HG03103 (cell line): Measurements from ENCODE around the gene HAAO.

Experiments used
- ATAC-seq: cut with Tn5 transposase; IDR thresholded peaks from one replicate; pipeline ENCODE4 v1.9.1; 2021; ENCODE audit warnings: low read depth; ENCODE audit not compliant: unreplicated experiment

HAAO gene

GRCh38 chr2:42794271-42795046, 2.1 kb upstream of the HAAO start:
- ATAC-seq = no peak

GRCh38 chr2:42793334-42794270, 1.2 kb upstream of the HAAO start:
- no peak for ATAC-seq

- peak; percentile 22 for ATAC-seq
Measured at GRCh38 chr2:42792087-42792582, 248 bp downstream of the HAAO start.

GRCh38 chr2:42791606-42792005, 777 bp downstream of the HAAO start:
- ATAC-seq = no peak

DNA sequence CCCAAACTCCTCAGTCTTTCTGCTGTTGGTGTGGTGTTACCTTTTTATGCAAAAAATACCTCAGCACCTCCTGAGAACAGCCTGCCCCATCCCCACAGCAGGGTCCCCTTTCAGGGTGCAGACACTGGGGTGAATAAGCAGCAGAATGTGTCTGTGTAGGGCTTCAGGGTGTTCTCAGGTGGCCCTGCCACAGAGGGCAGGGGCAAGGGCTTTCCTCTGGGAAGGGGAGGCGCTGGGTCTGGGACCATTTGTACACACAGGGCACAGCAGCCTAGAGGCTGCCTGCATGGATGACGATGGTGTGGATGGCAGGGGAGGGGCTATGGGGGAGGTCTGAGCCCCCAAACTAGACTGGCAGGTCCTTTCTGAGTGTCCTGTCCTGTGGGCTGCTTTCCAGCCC, 2.6 kb downstream of the HAAO start:
- ATAC-seq = no peak

GRCh38 chr2:42788882-42789281, 3.5 kb downstream of the HAAO start:
- no peak for ATAC-seq

DNA sequence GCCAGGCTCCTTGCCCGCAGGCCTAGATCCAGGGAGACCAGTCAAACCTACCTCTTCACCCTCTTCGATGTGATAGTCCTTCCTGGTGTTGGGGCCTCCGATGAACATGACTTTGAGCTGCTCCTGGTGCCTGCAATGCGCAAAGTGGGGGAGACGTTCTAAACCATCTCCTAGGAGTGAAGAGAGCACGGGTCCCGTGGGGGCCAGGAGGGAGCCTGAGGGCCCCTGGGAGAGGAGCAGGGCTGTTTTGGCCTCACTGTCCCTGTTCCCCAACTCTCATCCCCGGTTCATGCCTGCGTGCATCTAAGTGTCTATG, 3.9 kb downstream of the HAAO start:
- no peak for ATAC-seq

DNA sequence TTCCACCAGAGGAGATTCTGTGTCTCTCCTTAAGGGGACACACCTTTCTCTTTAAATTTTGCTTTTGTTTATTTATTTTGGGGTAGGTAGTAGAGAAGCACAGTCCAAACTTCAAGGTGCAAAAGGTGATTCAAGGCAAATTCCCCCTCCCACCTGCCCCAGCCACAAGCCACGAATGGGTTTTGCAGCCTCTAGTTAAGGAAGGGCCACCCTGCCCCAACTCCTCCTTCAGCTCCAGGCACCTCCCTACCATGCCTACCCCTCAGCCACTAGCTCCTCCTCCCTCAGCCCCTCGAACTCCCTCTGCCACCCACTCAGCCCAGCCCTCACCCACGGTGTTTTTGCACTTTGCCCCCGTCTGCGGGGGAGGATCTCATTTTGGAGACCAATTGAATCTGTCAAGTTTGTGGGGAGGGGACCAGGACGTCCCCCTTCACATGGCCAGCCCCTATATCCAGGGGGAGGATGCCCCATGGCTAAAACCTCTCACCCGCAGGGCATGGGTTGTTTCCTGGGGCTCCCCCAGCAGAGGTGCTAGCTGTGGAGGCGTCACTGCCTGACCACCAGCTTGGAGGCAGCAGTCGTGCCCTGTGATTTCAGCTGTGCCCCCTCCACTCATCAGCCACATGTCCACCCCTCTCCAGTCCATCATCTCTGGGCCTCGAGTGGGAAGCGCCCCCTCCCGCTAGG, 4.5 kb downstream of the HAAO start:
- ATAC-seq = no peak

DNA sequence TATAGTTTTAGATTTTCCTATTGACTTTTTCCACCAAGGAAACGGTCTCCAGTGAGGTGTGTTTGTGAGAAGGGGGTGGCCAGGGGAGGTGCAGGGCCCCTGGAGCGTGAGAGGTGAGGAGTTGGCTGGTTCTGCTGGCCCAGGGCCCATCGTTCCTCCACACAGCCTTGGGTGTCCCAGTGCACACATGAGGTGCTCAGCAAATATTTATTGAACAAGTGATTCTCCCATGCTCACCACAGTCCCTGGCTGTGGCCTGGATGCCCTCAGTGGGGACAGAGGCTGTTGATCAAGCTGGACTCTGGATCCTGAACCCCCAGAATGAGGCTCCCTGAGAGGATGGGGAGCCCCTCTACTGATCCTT, 5.0 kb downstream of the HAAO start:
- ATAC-seq = no peak

DNA sequence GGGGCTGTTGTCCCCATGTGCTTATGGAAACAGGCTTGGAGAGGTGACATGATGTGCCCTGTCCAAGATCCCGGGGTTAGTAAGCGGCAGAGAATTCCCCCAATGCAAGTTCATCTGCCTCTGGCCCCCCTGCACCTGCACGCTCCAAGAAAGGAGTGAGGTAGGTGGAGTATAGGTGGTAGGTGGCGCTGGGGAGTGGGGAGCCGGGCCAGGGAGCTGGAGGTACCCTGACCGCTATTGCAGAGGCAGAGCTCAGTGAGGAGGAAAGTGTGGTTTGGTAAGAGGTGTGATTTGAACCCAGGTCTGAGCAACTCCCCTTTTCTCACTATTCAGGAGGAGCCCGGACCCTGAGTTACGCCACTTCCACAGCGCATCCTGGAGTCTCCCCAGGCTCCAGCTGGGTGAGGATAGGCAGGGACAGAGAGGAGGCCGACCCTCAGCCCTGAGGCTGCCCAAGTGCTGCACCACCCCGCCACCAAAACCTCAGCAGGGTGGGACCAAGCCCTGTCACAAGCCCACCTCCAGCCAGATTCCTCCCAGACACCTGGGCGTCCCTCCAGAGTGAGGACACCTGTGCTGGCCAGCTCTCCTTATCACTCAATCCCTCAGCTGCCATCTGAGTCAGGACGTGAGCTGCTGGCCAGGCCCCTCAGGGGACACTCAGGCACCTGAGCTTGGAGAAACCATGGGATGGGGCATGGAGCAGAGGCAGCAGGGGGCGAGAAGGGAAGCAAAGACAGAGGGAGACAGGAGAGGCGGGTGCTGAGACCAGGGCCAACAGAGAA, 5.6 kb downstream of the HAAO start:
- no peak for ATAC-seq

- no peak for ATAC-seq
Measured at GRCh38 chr2:42784204-42784880, 8.0 kb downstream of the HAAO start.

DNA sequence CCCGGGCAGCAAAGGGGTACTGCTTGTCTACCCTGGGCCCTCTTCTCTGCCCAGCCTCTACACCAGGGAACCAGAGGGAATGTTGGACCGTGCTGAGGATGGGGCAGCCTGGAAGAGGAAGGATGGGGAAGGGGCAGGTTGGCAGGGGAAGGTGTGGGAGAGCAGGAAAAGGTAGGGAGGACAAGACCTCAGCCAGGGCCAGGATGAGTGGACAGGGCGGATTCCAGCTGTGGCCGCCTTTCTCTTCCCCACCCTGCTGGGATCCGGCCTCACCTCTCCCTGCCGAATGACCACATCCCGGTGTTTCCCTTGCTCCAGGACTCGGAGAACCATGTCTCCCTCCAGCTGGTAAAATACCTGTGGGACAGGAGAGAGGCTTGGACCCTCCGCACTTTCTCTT, 8.9 kb downstream of the HAAO start:
- no peak for ATAC-seq

DNA sequence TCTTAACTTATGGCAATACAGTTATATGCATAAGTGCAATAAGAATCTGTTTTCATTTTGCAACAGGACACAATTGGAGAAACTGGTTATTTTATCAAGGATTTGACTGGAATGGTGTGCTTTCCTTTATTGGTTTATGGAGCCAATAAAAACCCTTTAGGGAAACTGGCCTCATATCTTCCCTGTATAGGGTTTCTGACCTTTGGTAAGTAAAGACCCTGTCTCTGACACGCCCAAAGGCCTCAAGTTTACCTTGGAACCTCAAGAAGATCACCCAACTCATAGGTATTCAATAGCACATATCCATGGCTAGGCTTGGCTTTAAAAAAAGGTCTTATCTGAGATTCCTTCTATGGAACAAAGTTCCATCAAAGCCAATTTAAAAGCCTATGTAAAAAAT, 11.2 kb downstream of the HAAO start:
- no peak for ATAC-seq

- ATAC-seq = no peak
Measured at GRCh38 chr2:42777883-42778805, 14.2 kb downstream of the HAAO start.

DNA sequence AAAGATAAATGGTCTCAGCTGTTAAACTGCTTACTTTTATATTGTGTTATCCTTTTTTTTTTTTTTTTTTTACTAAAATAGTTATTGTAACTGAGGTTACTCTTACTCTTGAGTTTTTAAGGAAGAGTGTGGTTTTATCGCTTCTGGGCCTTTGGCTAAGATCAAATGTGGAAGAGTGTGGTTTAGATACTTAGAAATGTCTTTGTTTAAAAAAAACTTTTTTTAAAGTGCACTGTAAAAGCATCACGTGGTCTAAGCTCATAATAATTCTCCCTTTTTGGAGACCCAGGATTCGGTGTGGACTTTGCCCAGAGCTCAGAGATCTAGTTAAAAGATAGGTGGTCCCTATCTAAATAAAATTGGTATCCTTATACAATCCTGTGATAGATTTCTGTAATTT, 16.6 kb downstream of the HAAO start:
- no peak for ATAC-seq

GRCh38 chr2:42775186-42775585, 17.2 kb downstream of the HAAO start:
- no peak for ATAC-seq

GRCh38 chr2:42771546-42772153, 20.7 kb downstream of the HAAO start:
- no peak for ATAC-seq
